CD4-positive, alpha-beta T cell treated with Interleukin-6 for 4 hours (primary cell): ENCODE measurements around the gene GABRR3.
A peak's percentile ranks its signal among the peaks of the same experiment; 100 is the strongest.
"Not testable (repeated sequence)": the region's sequence is repeated elsewhere in the genome, so short reads cannot be mapped to it uniquely, and the experiment has no call there.

Experiments
- DNase-seq: peaks from one replicate; pipeline ENCODE4 v3.0.0-alpha.2; 2020; ENCODE audit warnings: mixed read lengths

Gene GABRR3

DNA sequence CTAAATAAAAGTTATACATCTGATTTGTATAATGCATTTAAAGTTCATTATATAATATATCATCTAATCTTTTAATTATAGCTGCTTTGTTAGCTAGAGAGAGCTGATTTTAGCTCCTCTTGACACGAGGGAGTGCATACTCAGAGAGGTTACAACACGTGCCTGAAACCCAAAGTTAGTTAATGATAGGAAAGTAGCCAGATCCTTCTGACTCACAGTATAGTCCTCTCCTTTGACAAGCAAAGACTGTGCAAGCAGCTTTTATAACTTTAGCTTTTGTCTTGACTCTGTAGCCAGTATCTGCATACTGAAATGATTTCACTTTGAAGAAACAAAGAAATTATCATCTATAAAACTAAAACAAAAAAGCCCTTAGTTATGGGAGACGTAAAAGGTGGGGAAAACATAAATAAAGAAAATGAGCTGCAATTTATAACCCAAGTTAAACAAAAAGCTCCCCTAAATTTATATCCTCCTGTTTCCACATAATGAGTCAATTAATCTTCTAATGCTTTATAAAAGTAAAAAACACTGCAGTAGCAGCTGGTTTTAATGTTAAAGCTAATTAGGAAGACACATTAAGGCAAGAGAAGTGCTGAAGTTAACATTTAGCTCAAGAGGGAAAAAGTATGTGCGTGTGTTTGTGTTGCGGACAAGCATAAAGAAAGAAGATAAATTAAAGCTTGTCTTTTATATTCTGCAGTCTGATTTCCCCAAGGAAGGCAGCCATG lies 13.1 kb downstream of the GABRR3 start:
- DNase-seq: no peak

DNA sequence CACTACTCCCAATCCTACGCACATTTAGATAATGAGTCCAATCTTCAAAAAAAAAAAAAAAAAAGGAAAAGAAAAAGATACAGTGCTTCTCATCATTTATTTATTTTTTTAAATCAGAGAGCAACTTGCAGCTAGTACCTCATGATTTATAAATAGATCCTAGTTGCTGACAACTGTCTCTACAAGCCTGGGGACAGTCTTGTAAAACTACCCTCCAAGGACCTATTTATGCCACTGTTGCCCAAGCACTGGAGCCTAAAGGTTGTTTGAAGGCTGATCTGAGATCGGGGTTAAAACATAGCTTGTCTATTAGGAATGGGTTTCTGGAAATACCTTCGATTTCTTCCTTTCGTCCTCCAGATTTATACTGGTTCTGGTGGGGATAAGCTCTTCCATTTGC lies 14.7 kb downstream of the GABRR3 start:
- DNase-seq: no peak

DNA sequence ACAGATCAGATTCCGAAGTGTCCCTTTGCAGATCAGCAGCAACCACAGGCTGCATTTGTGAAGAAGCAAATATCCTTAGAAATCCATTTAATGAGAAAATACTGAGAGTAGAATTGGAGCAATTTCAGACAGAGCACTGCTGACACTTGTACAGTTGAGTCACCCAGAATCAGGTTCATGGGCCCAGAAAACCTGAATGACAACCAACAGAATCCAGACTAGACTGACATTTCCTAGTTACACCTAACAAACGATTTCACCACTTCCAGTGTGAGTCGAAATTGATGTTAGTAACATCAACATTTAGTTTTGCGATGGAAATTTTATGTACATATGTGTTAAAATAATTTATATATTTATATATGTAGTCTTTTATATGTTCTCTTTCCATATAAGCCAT lies 16.8 kb downstream of the GABRR3 start:
- DNase-seq: no peak

DNA sequence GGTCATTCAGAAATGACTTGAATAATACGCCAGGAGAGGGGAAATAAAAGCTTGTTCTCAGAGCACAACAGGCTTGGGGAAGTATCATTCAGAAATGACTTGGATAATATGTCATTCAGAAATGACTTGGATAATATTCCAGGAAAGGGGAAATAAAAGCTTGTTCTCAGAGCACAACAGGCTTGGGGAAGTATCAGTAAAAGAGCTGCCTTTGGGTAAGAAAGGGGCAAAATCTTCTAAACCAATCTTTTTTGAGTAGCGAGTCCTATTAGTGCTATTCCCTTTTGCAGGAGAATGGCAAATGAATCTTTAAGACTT lies 20.9 kb downstream of the GABRR3 start:
- DNase-seq: no peak

DNA sequence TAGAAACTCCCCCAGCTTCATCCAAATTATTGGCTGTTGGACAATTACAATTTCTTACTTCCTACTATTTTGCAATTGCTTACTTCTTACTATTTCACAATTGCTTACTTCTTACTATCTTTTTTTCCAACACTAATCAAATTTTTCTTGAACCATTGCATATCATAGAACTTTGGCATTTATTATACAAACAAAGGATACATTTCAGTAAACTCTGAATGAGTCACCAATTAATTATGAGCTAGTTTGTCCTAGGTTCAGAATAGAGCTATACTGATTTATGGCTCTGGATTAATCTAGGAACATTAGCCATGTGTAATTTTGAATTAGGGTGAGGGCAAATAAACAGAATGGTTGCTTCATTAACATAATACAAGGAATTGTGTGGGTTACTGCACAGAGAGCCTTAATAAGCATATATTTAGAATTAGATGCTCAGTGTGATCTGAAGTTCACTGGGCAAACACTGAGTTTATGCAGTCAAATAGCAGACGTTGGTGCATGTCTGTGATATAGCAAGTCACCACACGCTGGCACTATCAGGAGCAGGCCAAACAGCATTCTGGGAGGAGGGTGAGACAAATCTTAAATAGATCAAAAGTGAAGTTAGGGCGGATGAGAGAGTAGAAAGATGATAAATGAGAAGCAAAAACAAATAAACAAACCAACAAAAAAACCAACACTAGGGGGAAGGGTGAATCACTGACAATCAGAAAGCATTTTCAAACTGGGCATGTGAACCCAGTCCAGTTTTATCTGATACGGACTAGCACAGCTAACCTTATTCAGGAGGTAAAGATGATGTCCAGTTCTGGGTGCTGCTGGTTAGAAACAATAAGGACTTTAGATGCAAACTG lies 21.5 kb downstream of the GABRR3 start:
- no peak for DNase-seq

DNA sequence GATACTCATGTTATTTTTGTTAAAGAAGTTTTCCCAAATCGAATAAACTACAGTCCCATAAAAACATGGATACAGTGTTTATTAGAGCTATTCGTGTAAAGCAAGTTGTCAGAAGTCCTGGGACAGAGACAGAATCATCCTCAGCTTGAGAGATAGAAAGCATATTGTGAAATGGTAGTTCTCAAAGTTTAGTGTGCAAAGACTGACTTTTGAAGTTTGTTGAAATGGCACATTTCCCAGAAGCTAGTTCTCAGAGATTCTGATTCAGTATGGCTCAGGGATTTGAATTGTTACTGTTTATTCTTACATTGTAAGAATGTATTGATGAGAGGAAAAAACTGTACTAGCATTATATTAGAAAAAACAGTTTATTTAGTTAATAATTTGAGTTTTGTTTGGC lies 22.1 kb downstream of the GABRR3 start:
- no peak for DNase-seq

DNA sequence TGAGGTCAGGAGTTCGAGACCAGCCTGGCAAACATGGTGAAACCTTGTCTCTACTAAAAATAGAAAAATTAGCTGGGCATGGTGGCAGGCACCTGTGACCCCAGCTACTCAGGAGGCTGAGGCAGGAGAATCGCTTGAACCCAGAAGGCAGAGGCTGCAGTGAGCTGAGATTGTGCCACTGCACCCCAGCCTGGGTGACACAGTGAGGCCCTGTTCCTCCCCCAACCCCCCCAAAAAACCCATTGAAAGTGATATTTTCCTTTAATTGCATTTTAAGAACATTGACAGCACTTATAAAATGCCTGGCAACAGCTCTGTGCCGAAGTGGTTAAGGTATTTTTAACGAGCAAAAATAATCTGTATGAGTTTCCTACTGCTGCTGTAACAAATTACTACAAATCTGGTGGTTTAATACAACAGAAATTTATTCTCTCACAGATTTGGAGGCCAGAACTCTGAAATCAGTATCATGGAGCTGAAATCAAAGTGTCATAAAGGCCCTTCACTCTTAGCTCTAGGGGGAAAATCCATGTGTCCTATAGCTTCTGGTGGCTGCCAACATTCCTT lies 24.1 kb downstream of the GABRR3 start:
- DNase-seq: not testable (repeated sequence)

DNA sequence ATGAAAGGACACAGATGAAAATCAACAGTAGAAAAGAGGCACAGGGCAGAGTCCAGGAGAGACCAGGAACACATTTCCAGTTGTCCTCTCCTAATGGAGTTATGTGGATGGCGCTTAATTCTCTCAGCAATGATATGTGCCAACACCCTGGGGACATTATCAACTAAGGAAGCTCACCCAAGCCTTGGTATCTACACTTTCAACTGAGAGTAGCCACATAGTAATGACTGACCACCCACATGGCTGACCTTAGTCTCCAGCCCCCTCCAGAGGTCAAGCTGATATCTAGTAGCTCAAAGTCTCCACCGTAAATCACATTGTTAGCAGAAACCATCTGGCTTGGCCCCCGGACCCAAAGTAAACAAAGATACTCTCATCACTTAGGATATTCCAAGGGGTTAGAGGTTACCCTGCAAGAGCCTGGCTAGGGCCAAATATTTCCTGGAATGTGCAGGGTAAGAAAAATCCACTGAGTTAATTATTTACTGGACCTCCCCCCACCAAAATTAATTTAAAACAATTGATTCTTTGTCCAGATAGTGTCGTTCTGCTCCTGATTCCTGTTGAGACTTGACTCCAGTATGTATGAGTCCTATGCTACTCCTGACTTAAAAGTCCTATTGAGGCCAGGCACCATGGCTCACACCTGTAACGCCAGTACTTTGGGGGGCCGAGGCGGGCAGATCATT lies 24.8 kb downstream of the GABRR3 start:
- no peak for DNase-seq

DNA sequence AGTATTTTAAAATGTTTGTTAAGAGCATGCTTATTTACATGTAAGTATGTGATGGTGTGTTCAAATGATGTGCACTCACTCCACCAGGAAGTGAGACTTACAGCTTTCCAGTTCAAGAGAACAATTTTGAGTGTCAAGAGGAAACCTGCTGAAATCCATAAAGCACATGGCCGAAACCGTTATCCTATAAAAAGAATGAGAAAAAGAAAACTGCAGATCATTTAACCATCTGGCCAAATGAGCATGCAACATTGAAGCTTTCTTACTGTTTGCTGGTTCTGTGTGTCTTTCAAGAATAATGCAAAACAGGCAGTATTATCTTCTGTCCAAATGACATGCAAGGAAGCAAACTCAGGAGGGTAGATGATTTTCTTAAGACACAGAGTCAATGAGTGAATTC lies 26.3 kb downstream of the GABRR3 start:
- DNase-seq: no peak

DNA sequence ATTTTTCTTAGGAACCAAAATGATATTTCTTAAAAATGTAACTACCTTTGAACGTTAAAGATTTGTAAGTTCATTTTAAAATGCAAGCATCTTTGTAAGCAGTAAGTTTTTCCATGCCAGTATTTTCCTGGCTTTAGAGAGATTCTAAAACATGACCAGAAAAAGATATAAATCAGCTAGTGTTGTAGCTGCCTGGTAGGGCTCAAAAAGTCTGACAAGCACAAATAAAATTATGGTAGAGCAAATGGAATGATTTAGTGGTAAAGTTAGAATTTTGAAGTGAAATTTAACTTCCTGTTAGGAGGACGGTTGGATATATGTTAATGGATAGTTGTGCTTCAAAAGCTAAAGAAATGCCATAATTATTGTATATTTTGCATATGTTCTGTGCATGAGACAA lies 29.7 kb downstream of the GABRR3 start:
- DNase-seq: no peak

DNA sequence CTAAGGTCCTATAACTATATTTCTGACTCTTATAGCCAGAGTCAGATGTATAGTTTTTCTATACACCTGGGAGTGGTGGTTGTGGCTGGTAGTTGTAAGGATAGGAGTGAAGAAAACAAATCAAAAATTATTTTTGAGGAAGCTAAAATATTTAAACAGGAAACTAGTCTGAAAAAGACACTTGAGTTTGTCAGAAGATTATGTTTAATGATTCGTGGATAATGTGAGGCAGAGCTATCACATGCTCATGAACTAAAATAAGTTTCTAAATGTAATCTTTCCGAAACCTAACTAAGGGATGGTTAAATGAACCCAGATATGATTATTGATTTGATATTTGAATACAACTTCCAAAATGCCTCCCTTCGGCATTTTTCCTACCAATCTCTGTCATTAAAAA lies 30.4 kb downstream of the GABRR3 start:
- no peak for DNase-seq

DNA sequence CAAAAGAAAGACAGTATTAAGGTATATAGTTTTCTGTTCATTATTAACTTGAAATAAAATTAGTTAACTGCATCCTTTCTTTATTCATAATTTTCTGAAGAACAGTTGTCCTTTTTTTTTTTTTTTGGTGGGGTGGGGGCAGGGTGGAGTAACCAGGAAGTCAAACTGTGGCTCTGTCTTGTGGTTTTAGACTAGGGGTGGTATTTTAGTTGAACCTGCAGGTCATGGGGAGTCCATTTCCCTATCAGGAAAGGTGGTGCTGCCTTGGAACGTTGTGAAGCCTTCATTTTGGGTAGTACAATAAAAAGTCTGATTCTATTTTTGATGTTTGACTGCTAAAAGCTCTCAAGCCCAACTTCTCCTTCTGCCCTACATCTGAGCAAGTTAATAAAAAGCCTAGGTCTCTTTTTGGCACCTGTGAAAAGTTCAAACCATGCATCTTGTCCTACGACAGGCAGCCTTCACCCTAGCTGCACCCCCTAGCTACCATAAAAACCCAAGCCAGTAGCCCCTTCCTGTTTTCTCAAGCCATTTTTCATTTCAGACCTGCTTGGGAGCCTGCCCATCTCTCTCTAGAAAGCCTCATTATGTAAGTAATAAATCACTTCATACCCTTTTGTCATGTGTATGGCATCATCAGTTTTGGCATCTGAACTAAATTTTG lies 31.7 kb downstream of the GABRR3 start:
- no peak for DNase-seq

DNA sequence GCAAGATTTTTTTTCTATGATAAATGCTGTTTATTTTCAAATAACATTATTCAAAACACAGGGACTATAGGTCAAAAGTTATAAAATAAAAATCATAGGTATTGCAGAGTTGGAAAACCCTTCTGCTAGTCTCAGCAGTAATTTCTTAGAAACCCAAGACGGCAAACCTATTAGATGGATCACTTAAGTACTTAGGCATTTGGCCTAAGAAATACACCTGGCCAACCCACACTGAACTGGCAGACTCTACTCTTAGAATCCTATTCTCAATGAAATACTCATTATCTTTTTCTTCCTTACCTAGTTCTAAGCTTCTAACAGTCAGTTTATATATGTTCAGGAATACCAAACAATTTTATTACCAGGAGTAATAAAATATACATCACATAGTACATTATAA lies 32.4 kb downstream of the GABRR3 start:
- DNase-seq: no peak

DNA sequence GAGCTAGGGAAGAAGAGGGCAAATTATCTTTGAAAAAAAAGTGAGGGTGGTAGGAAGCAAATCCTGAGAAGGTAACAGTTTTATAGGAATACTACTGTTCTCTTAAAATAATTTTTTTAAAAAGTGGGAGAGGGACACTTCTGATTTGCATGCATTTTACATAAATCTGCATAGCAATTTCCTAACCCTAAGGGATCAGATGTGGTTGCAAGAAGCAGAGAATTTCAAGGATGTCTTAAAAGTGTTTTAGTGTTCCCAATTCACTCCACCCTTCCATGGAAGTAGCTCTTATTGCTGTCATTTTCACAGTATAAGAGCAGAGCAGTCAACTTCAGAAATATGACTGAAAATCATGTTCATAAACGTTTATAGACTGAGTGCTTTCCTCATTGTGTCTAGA lies 35.1 kb downstream of the GABRR3 start:
- DNase-seq: no peak

DNA sequence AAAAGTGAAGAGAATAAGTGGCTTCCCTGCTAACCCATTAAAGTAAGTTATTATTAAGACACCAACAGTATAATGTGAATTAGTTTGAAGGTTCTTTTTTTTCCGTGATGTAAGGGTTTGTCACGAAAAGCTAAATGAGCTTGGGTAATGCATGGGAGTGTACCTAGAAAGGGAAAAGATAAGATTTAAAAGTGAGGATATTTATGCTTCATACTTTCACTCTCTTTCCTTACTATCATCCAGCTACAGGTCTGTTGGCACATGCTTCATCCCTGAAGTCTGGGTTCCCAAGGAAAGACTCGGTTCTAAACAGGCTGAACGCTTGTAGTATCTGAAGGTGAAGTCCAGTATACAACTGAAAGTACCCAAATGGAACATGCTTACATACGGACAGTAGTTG lies 36.0 kb downstream of the GABRR3 start:
- no peak for DNase-seq

DNA sequence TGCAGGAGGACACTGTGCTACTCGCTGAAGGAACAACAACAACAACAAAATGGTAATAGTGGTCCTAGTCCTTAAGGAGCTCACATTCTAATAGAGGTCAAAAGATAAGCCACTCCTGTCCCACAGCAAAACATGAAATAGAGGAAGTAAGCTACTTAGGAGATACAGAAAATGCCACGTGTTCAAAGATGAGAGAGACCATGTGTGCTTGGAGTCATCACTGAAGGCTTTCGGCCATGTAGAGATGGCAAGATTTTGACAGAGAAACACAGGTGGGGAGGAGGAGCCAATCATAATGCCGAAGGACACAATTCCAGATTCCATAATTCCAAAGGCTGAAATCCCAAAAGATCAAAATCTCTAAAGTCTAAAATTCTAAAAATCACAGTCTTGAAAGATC lies 38.1 kb downstream of the GABRR3 start:
- DNase-seq: no peak

DNA sequence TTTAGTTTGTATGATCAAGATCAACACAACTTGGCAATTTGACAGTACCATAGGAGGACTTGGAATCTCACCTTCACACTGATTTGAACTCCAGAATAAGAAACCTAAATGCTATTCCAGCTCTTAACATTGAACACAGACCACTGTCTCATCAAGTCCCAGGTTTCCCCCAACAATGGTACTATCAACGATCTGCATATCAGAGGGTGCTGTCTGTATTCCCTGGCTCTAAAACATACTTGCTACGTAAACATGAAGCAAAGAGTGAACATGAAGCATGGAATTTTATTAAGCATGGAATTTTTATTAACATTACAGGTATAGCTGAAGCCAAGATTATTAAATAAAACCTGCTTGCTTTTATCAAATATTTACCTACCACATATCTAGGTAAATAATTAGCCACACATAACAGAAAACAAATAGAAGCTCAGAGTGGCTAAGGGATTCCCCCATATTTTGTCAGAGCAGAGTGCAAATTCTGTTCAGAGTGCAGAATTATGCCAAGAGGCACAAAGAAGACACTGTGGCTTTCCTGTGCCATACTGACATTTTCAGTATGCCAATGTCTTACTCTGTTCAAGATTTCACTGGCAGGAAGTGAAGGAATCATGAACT lies 40.7 kb downstream of the GABRR3 start:
- DNase-seq: no peak

DNA sequence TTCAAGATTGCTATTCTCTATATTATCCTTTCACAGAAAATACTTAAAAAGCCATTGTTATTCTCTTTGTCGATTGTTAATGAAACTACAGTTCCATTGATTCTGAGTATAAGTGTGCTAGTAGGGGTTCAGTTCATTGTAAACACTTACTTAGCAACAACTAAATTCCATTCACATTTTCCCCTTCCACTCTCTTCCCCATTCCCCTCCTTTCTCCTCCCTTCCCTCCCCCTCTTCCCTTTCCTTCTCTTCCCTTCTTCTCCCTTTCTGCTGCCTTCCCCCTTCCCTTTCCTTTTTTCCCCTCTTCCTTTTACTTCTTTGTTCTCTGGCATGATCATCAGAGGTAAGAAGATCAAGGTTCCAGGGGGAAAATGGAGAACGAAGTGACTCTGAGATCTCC lies 41.6 kb downstream of the GABRR3 start:
- no peak for DNase-seq

DNA sequence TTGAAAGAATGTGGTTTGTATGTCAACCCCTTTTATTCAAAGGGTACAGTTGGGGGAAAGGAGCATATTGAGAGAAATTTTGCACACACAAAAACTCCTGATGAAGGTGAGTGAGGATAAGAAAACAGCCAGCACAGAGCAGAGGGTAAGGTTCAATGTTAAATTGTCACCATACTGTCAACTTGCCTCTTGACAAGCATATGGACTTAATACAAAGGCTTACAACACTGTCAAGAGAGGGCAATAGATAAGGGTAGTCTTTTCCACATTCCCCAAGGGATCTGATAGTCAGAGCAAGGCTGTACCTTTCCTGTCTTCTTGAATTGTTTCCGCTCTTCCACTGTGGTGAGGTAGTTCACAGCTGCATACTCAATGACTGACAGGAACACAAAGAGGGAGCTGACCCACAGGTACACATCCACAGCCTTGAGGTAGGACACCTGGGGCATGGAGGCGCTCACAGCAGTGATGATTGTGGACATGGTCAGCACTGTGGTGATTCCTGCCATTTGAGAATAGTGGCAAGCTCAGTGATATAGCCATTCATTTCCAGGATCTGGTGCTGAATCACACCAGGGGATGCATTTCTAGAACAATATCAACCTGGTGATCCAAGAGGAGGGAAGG lies 42.5 kb downstream of the GABRR3 start:
- no peak for DNase-seq

DNA sequence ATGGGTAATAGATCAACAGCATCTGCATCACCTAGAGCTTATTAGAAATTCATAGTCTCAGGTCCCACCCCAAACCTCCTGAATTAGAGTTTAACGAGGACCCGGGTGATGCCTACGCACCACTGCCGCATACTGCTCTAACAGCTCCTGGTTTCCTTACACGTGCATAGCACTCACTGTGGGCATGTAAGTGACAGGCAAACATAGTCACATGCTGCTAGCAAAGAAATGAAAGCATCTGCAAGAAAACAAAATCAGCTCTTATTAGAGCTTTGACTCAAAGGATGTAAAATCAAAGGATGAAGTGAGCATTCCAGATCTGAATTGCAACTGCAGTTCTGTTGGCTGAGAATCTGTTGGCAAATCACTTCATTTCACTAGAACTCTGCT lies 43.8 kb downstream of the GABRR3 start:
- peak; percentile 35 for DNase-seq

DNA sequence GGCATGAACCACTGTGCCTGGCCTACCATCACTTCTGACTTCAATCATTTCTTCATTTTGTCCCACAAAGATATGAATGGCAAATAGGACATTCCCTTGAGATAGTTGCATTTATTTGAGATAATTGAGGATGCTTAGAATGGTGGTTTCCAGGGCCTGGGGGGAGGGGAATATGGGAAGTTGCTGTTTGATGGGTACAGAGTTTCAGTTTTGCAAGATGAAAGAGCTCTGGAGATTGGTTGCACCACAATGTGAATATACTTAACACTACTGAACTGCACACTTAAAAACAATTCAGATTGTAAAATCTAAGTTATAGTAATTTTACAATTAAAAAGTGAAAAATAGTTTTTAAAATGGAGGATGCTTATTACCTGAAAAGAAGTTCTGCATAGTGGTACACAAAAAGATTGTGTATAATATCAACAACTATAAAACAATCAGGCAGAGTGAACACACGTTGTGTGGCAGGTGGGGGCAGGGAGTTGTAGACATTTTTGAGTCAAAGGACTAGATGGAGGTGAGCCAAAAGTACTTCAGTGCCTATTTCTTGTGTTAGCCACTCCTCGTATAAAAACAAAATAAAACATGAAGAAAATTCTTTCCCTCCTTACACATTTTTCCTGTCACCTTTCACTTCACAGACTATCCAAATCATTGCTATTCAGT lies 44.4 kb downstream of the GABRR3 start:
- peak; percentile 18 for DNase-seq
